PFSK-1 (cell line): ENCODE data around the gene TTLL6.

Experiments used
- FOXP2 ChIP-seq: optimal IDR thresholded peaks from 2 replicates; pipeline ENCODE3; 2011; ENCODE audit warnings: borderline replicate concordance, control low read depth, inconsistent platforms; ENCODE audit not compliant: insufficient read depth; ENCODE audit errors: extremely low read length, extremely low read depth
- POLR2AphosphoS5 ChIP-seq: IDR thresholded peaks from 2 replicates; pipeline ENCODE4 v1.6.1; 2012; ENCODE audit warnings: low read depth, mild to moderate bottlenecking, control low read depth, low read length, moderate library complexity
- SIN3A ChIP-seq: IDR thresholded peaks from 2 replicates; pipeline ENCODE4 v1.6.1; 2012; ENCODE audit warnings: mild to moderate bottlenecking, low read length, moderate library complexity, borderline replicate concordance; ENCODE audit not compliant: insufficient read depth
- TAF1 ChIP-seq: IDR thresholded peaks from 2 replicates; pipeline ENCODE4 v1.6.1; 2012; ENCODE audit warnings: low read length, control low read depth, borderline replicate concordance; ENCODE audit not compliant: insufficient read depth
- TF ChIP-seq, protein P1 (sequence below), 2 experiments: IDR thresholded peaks; 2 replicates each; pipeline versions ENCODE4 v1.6.1 to v1.8.0; 2011 to 2012; ENCODE audit warnings: low read depth in 2 of 2, low read length in 2 of 2, control low read depth in 1 of 2, inconsistent platforms in 1 of 2, mild to moderate bottlenecking in 1 of 2, moderate library complexity in 1 of 2; ENCODE audit not compliant: insufficient read depth in 1 of 2

TTLL6 gene

GRCh38 chr17:48841395-48841831 is 24.4 kb upstream of the TTLL6 start:
- no peak for TF ChIP-seq POLR2AphosphoS5

DNA sequence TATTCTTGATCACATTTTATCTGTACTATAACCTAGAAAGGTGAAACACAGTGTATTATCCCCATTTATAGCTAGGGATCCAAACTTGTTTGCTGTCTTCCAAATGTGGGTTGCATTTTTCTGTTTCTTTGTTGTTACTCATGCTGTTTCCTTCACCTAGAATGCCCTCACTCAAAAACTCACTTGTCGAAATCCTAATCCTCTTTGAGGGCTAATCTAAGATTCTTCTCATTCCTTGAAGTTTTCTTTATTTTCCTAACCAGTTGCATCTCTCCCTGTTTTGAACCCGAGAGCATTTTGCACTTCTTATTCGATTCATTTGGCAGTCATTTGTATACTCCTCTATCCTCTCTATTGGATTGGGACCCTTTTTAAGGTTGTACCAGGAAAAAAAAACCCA is 23.4 kb upstream of the TTLL6 start:
- TF ChIP-seq, protein P1, sequence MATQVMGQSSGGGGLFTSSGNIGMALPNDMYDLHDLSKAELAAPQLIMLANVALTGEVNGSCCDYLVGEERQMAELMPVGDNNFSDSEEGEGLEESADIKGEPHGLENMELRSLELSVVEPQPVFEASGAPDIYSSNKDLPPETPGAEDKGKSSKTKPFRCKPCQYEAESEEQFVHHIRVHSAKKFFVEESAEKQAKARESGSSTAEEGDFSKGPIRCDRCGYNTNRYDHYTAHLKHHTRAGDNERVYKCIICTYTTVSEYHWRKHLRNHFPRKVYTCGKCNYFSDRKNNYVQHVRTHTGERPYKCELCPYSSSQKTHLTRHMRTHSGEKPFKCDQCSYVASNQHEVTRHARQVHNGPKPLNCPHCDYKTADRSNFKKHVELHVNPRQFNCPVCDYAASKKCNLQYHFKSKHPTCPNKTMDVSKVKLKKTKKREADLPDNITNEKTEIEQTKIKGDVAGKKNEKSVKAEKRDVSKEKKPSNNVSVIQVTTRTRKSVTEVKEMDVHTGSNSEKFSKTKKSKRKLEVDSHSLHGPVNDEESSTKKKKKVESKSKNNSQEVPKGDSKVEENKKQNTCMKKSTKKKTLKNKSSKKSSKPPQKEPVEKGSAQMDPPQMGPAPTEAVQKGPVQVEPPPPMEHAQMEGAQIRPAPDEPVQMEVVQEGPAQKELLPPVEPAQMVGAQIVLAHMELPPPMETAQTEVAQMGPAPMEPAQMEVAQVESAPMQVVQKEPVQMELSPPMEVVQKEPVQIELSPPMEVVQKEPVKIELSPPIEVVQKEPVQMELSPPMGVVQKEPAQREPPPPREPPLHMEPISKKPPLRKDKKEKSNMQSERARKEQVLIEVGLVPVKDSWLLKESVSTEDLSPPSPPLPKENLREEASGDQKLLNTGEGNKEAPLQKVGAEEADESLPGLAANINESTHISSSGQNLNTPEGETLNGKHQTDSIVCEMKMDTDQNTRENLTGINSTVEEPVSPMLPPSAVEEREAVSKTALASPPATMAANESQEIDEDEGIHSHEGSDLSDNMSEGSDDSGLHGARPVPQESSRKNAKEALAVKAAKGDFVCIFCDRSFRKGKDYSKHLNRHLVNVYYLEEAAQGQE (IDR thresholded peaks at IDR 0.05; ENCODE audit: insufficient read depth in 1 of 2, low read depth in 2 of 2, low read length in 2 of 2) = no peak
- no peak for TF ChIP-seq TAF1
- TF ChIP-seq SIN3A = no peak
- TF ChIP-seq POLR2AphosphoS5 = no peak
- no peak for TF ChIP-seq FOXP2

DNA sequence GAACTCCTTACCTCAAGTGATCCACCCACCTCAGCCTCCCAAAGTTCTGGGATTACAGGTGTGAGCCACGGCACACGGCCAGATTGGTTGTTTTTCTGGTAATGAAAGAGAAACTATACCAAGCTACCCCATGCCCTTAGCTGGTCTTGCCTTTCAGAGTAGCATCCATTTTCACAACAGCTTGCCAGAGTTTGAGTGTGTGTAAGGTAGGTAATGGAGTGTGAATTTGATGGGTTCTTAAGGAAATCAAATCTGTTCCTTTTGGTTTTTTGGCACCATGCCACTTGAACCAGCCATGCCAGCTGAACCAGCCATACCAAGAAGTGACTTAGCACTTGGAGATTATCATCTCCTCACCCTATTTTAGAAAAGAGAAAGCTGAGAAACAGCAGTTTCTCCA is 18.9 kb upstream of the TTLL6 start:
- TF ChIP-seq, protein P1 (IDR thresholded peaks at IDR 0.05; ENCODE audit: insufficient read depth in 1 of 2, low read depth in 2 of 2, low read length in 2 of 2) = no peak
- TF ChIP-seq FOXP2 = no peak
- TF ChIP-seq SIN3A = no peak
- TF ChIP-seq POLR2AphosphoS5 = no peak
- no peak for TF ChIP-seq TAF1

- TF ChIP-seq SIN3A = no peak
- TF ChIP-seq POLR2AphosphoS5 = no peak
- TF ChIP-seq, protein P1 (IDR thresholded peaks at IDR 0.05; ENCODE audit: insufficient read depth in 1 of 2, low read depth in 2 of 2, low read length in 2 of 2) = no peak
- no peak for TF ChIP-seq FOXP2
These were observed 17.9 kb upstream of the TTLL6 start for GRCh38 chr17:48834973-48835372.

- TF ChIP-seq FOXP2 (no peak), TAF1 (no peak), SIN3A (no peak), POLR2AphosphoS5 (no peak)
- TF ChIP-seq, protein P1 (IDR thresholded peaks at IDR 0.05; ENCODE audit: insufficient read depth in 1 of 2, low read depth in 2 of 2, low read length in 2 of 2) = no peak
These were observed 14.5 kb upstream of the TTLL6 start for GRCh38 chr17:48831549-48831883.
